Endothelial cell of umbilical vein (primary cell): ENCODE results near the gene LAMC3. TPM values are rescaled to one million over a fixed set of nuclear protein-coding genes. Genes with fewer than 3 reads are reported as not detected.

Source experiments
- BruUV-seq: library from RNA; stranded (reverse); fragments of 400-500 nt; replicated peaks from 2 replicates; lab custom pipeline; 2021; lab: Mats Ljungman, UMichigan
- CTCF ChIA-PET: fragments of 300-600, 350-600 bp; sonication (Branson Sonifier 250); formaldehyde crosslinking; loops from one replicate; lab custom pipeline; 2021; ENCODE audit warnings: antibody characterized with exemption, inconsistent platforms; lab: Charles Lee
- POLR2A ChIA-PET: fragments of 300-600, 350-600 bp; sonication (Branson Sonifier 250); formaldehyde crosslinking; loops from one replicate; lab custom pipeline; 2021; ENCODE audit warnings: antibody characterized with exemption, inconsistent platforms; lab: Charles Lee
- DNase-seq: peaks from one replicate; pipeline ENCODE4 v3.0.0-alpha.2; 2011; ENCODE audit warnings: low read depth, low spot score
- FAIRE-seq: peaks from 2 replicates; lab custom pipeline; 2011; peaks lifted over from hg19 to GRCh38; lab: Jason Lieb, UNC
- H2AFZ ChIP-seq: 2 replicates; pipeline ENCODE4 v1.6.0; 2012; ENCODE audit warnings: low read depth, low read length, control low read depth, inconsistent platforms
- H3K27ac ChIP-seq: 2 replicates; pipeline ENCODE4 v1.5.1; 2011; ENCODE audit warnings: low read depth, mild to moderate bottlenecking, control low read depth, low read length, moderate library complexity; ENCODE audit not compliant: insufficient read depth
- H3K27me3 ChIP-seq, 2 experiments: 2 replicates each; pipeline versions ENCODE4 v1.6.0 to v1.6.1; 2011; ENCODE audit warnings: low read length in 2 of 2, mixed read lengths in 1 of 2; ENCODE audit not compliant: control insufficient read depth in 2 of 2, insufficient read depth in 2 of 2
- H3K36me3 ChIP-seq, 2 experiments: 2 replicates in 1 of 2; 3 replicates in 1 of 2; pipeline ENCODE4 v1.5.1; 2011; ENCODE audit warnings: low read length in 2 of 2, mild to moderate bottlenecking in 1 of 2, moderate library complexity in 1 of 2; ENCODE audit not compliant: control insufficient read depth in 2 of 2, insufficient read depth in 2 of 2; ENCODE audit errors: extremely low read depth in 1 of 2
- H3K4me1 ChIP-seq: 3 replicates; pipeline ENCODE4 v1.5.1; 2011; ENCODE audit warnings: mild to moderate bottlenecking, low read length; ENCODE audit not compliant: control insufficient read depth, insufficient read depth; ENCODE audit errors: extremely low read depth
- H3K4me2 ChIP-seq: 2 replicates; pipeline ENCODE4 v1.6.1; 2011; ENCODE audit warnings: low read length, control low read depth, mixed read lengths; ENCODE audit not compliant: insufficient read depth
- H3K4me3 ChIP-seq, 3 experiments: fragments of 200-600 bp in 1 of 3; sonication (generic), shearing (Covaris generic) in 1 of 3; replicated peaks in 1 of 3; 2 replicates each; pipeline ENCODE4 v1.5.1; 2011 to 2016; ENCODE audit warnings: control low read depth in 3 of 3, low read length in 3 of 3, mild to moderate bottlenecking in 2 of 3, inconsistent platforms in 1 of 3, low read depth in 1 of 3, moderate library complexity in 1 of 3; ENCODE audit not compliant: insufficient read depth in 1 of 3
- H3K79me2 ChIP-seq: 2 replicates; pipeline ENCODE4 v1.6.0; 2012; ENCODE audit warnings: low read length, inconsistent platforms; ENCODE audit not compliant: control insufficient read depth, insufficient read depth
- H3K9ac ChIP-seq: replicated peaks from 2 replicates; pipeline ENCODE3; 2011; ENCODE audit warnings: low read length, control low read depth; ENCODE audit not compliant: insufficient read depth; ENCODE audit errors: extremely low read depth
- H3K9me1 ChIP-seq: replicated peaks from 3 replicates; pipeline ENCODE4 v1.6.0; 2011; ENCODE audit warnings: mild to moderate bottlenecking, low read length; ENCODE audit not compliant: control insufficient read depth, insufficient read depth; ENCODE audit errors: extremely low read depth
- H3K9me3 ChIP-seq: replicated peaks from 2 replicates; pipeline ENCODE4 v1.5.1; 2012; ENCODE audit warnings: low read length, inconsistent platforms; ENCODE audit not compliant: control insufficient read depth, insufficient read depth
- H4K20me1 ChIP-seq: replicated peaks from 2 replicates; pipeline ENCODE3; 2011; ENCODE audit warnings: mild to moderate bottlenecking, low read length; ENCODE audit not compliant: control insufficient read depth, insufficient read depth; ENCODE audit errors: extremely low read depth
- EZH2 ChIP-seq: IDR thresholded peaks from 2 replicates; pipeline ENCODE4 v1.6.1; 2012; ENCODE audit warnings: borderline replicate concordance, low read depth, mild to moderate bottlenecking, moderate library complexity, low read length, inconsistent platforms; ENCODE audit not compliant: severe bottlenecking
- FOS ChIP-seq: IDR thresholded peaks from 2 replicates; pipeline ENCODE4 v1.6.1; 2011; ENCODE audit warnings: mild to moderate bottlenecking, low read length, moderate library complexity, borderline replicate concordance; ENCODE audit not compliant: insufficient read depth
- GATA2 ChIP-seq: IDR thresholded peaks from 2 replicates; pipeline ENCODE4 v1.7.0; 2011; ENCODE audit warnings: low read depth, mild to moderate bottlenecking, moderate library complexity, mixed read lengths, low read length; ENCODE audit not compliant: insufficient read length, insufficient read depth
- JUN ChIP-seq: IDR thresholded peaks from 2 replicates; pipeline ENCODE4 v1.6.1; 2011; ENCODE audit warnings: borderline replicate concordance, low read depth; ENCODE audit not compliant: insufficient read length, insufficient read depth
- dilution Hi-C: fragments of 300-500 bp; cut with MboI; formaldehyde crosslinking; loops from one replicate; pipeline ENCODE4 v1.15.0; 2019; ENCODE audit warnings: low sequenced_read_pairs; ENCODE audit not compliant: extremely low pct_ligation_motif_present
- intact Hi-C: fragments of 100-400 bp; cut with micrococcal nuclease; formaldehyde crosslinking; loops from one replicate; pipeline ENCODE4 v1.10.0; 2022
- polyA plus RNA-seq, 4 experiments: library from polyadenylated mRNA; depleted of rRNA in 3 of 4; stranded (reverse) in 3 of 4; unstranded in 1 of 4; fragments of >200 nt; gene quantifications; 2 replicates each; pipeline versions ENCODE4 v1.2.1 to v1.2.3, GENCODE V29; 2011 to 2012; ENCODE audit warnings: missing spikeins in 1 of 4
- total RNA-seq: library from RNA; stranded (reverse); gene quantifications from 2 replicates; pipeline ENCODE4 v1.2.3, GENCODE V29; 2021
- TF ChIP-seq, protein P1 (sequence below): IDR thresholded peaks from 2 replicates; pipeline ENCODE4 v1.6.1; 2011; ENCODE audit not compliant: insufficient read depth, insufficient read length

The LAMC3 gene
- total and polyA plus RNA-seq, 2 donors (not counting 3 experiments of a cell fraction or from before 2014, with no cell fraction given): 0.18 to 0.38 TPM

DNA sequence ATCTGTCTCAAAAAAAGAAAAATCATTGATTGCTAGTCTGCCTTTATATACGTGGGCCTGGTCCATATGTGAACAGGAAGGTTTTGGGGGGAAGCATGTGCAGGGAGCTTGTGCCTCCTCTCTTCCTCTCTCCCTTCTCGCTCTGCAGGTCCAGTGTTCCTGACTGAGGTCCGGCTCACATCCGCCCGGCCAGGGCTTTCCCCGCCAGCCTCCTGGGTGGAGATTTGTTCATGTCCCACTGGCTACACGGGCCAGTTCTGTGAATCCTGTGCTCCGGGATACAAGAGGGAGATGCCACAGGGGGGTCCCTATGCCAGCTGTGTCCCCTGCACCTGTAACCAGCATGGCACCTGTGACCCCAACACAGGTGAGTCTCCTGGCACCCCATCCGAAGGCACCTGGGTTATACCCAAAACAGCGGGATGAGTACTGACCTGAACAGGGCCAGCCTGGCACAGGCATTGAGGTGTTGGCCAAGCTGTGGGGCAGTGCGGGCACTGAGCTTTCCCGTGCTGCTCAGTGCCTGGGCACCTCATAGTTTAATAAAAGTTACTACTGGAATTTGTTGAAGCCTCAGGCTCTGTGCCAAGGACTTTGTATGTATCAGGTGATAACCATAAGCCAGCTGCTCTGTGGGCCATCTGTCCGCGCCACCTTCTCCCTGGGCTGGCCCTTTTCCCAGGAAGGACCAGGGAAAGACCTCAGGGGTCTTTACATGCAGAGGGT, 48.0 kb downstream of the LAMC3 start:
- dilution Hi-C loops: no loop called here
- Histone ChIP-seq H3K9ac (no peak overlapping the region), H3K4me2 (no peak overlapping the region), H3K27me3 (no peaks in the 10 kb centered on the region), H3K9me3 (no peaks in the 10 kb centered on the region), H3K27ac (no peak overlapping the region), H3K36me3 (no peaks in the 10 kb centered on the region), H2AFZ (no peak overlapping the region), H3K4me1 (no peaks in the 10 kb centered on the region), H3K9me1 (no peaks in the 10 kb centered on the region), H4K20me1 (no peaks in the 10 kb centered on the region), H3K4me3 (no peak overlapping the region), H3K79me2 (no peaks in the 10 kb centered on the region)
- ChIA-PET POLR2A (no interaction called here), CTCF (interaction anchor here (0.6 to 3.6 kb wide), 29 partner anchors 8 to 293 kb away, joined by 3 to 52 read pairs (median 5); partner anchors contain the start of genes AIF1L and NUP214)
- no peak for DNase-seq
- no peak for TF ChIP-seq GATA2
- no peak for TF ChIP-seq FOS
- intact Hi-C loops: loop anchor here (5.0 kb wide), 1 partner anchor 95 kb away; no protein-coding TSS in a partner anchor
- BruUV-seq: no TSS peak
- FAIRE-seq: no peak

DNA sequence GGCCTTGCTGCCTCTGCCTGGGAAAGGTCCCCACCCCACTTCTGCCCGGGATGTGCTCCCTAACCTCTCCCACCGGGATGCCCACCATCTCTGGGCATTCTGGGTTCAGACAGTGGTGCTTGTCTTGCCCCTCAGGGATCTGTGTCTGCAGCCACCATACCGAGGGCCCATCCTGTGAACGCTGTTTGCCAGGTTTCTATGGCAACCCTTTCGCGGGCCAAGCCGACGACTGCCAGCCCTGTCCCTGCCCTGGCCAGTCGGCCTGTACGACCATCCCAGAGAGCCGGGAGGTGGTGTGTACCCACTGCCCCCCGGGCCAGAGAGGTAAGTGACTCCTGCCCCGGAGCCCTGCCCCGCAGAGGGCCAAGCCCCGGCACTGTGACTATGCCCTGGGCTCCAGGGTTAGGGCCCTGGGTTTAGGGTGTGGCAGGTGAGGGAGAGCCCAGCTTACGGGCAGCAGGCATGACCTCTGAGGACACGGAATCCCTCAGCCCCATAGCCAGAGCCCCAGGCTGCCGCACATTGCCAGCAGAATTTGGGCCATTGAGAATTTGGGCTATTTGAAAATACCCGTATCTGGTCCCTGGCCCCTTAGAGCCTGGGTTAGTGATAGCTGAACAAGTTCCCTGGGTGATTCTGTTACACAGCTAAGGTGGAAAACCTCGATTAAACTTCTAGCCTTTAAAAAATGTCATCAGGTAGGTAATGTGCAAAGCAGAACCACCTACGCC, 52.1 kb downstream of the LAMC3 start:
- H3K27ac ChIP-seq: no peak overlapping the region
- H3K9me1 ChIP-seq: no peaks in the 10 kb centered on the region
- no peaks in the 10 kb centered on the region for H3K9me3 ChIP-seq
- BruUV-seq: no TSS peak
- no peaks in the 10 kb centered on the region for H4K20me1 ChIP-seq
- FAIRE-seq (no peak), DNase-seq (no peak)
- no peak overlapping the region for H3K9ac ChIP-seq
- no peak overlapping the region for H3K4me3 ChIP-seq
- no peaks in the 10 kb centered on the region for H3K79me2 ChIP-seq
- dilution Hi-C loops (no loop called here), intact Hi-C loops (no loop called here)
- no peak overlapping the region for H2AFZ ChIP-seq
- CTCF ChIA-PET: interaction anchor here (1.1 kb wide), 1 partner anchor 275 kb away, joined by 4 read pairs; no protein-coding TSS in a partner anchor
- no peaks in the 10 kb centered on the region for H3K4me1 ChIP-seq
- POLR2A ChIA-PET: no interaction called here
- H3K27me3 ChIP-seq: no peaks in the 10 kb centered on the region
- H3K4me2 ChIP-seq: no peak overlapping the region
- no peaks in the 10 kb centered on the region for H3K36me3 ChIP-seq
- TF ChIP-seq JUN: no peak
- TF ChIP-seq, protein P1, sequence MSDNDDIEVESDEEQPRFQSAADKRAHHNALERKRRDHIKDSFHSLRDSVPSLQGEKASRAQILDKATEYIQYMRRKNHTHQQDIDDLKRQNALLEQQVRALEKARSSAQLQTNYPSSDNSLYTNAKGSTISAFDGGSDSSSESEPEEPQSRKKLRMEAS: no peak
- no peak for TF ChIP-seq EZH2
